K562 (cell line): ENCODE data around the gene LILRB3. TPM values are rescaled to one million over a fixed set of nuclear protein-coding genes. Genes with fewer than 3 reads are reported as not detected.

Experiments used
- ATAC-seq: fragments of 200-7000 bp; cut with Tn5 transposase; 3 replicates; pipeline ENCODE4 v1.9.1; 2020; ENCODE audit warnings: moderate library complexity
- BruUV-seq: library from RNA; stranded (reverse); fragments of 400-500 nt; replicated peaks from 2 replicates; lab custom pipeline; 2021; lab: Mats Ljungman, UMichigan
- CTCF ChIA-PET: fragments of 300-600 bp; formaldehyde crosslinking; extraction: SDS; loops from one replicate; lab custom pipeline; 2021; ENCODE audit warnings: low intra/inter-chr PET ratio; lab: Yijun Ruan, JAX
- POLR2A ChIA-PET: fragments of 300-600, 350-650 bp; sonication (Branson Sonifier 250); formaldehyde crosslinking; extraction: SDS; loops from one replicate; lab custom pipeline; 2021; ENCODE audit warnings: antibody characterized with exemption, inconsistent platforms; lab: Yijun Ruan, JAX
- DNase-seq, 4 experiments: peaks; one replicate each; pipeline versions ENCODE4 v3.0.0 to v3.0.0-alpha.2; 2011 to 2018; ENCODE audit warnings: low spot score in 3 of 4, mixed read lengths in 3 of 4; ENCODE audit errors: extremely low read depth in 1 of 4
- FAIRE-seq: peaks from 2 replicates; lab custom pipeline; 2011; peaks lifted over from hg19 to GRCh38; lab: Jason Lieb, UNC
- H2AFZ ChIP-seq: 2 replicates; pipeline ENCODE4 v1.6.0; 2011; ENCODE audit warnings: low read depth, low read length, control low read depth, inconsistent platforms
- H3K27ac ChIP-seq: fragments of 200-600 bp; 3 replicates; pipeline ENCODE4 v1.8.0; 2011; ENCODE audit warnings: low read depth, mild to moderate bottlenecking, control low read depth, inconsistent platforms, low read length, moderate library complexity, mixed read lengths; ENCODE audit errors: extremely low read depth
- H3K27me3 ChIP-seq, 2 experiments: fragments of 300-600 bp in 1 of 2; 2 replicates in 1 of 2; 3 replicates in 1 of 2; pipeline versions ENCODE4 v1.6.0 to v1.8.0; 2011; ENCODE audit warnings: inconsistent platforms in 2 of 2, low read length in 2 of 2, mild to moderate bottlenecking in 1 of 2, mixed read lengths in 1 of 2, moderate library complexity in 1 of 2; ENCODE audit not compliant: control insufficient read depth in 2 of 2, insufficient read depth in 2 of 2
- H3K36me3 ChIP-seq: fragments of 300-600 bp; 3 replicates; pipeline ENCODE4 v1.8.0; 2011; ENCODE audit warnings: mild to moderate bottlenecking, low read length, inconsistent platforms; ENCODE audit not compliant: control insufficient read depth, insufficient read depth
- H3K4me1 ChIP-seq, 2 experiments: fragments of 200-600 bp in 1 of 2; replicated peaks in 1 of 2; 2 replicates in 1 of 2; 3 replicates in 1 of 2; pipeline versions ENCODE4 v1.5.1 to v1.8.0; 2011; ENCODE audit warnings: inconsistent platforms in 2 of 2, low read length in 2 of 2, mild to moderate bottlenecking in 1 of 2, mixed read lengths in 1 of 2, moderate library complexity in 1 of 2; ENCODE audit not compliant: control insufficient read depth in 2 of 2, insufficient read depth in 2 of 2
- H3K4me2 ChIP-seq: 2 replicates; pipeline ENCODE4 v1.6.1; 2011; ENCODE audit warnings: low read length, control low read depth, inconsistent platforms, mixed read lengths; ENCODE audit not compliant: insufficient read depth
- H3K4me3 ChIP-seq: fragments of 200-600 bp; sonication (generic), shearing (Covaris generic); 2 replicates; pipeline ENCODE4 v1.5.1; 2016; ENCODE audit warnings: control low read depth, inconsistent platforms
- H3K79me2 ChIP-seq: fragments of 200-600 bp; 3 replicates; pipeline ENCODE4 v1.8.0; 2011; ENCODE audit warnings: low read length, inconsistent platforms; ENCODE audit not compliant: control insufficient read depth, insufficient read depth
- H3K9ac ChIP-seq, 2 experiments: 2 replicates each; pipeline versions ENCODE4 v1.6.0 to v1.6.1; 2011; ENCODE audit warnings: low read depth in 2 of 2, low read length in 2 of 2, control low read depth in 1 of 2, inconsistent platforms in 1 of 2, mild to moderate bottlenecking in 1 of 2, mixed read lengths in 1 of 2; ENCODE audit not compliant: insufficient read depth in 1 of 2
- H3K9me1 ChIP-seq: one replicate; pipeline ENCODE4 v1.6.0; 2011; ENCODE audit warnings: inconsistent platforms, mild to moderate bottlenecking, low read length, moderate library complexity; ENCODE audit not compliant: control insufficient read depth, insufficient read depth
- H3K9me3 ChIP-seq: replicated peaks from 2 replicates; pipeline ENCODE4 v1.5.1; 2011; ENCODE audit warnings: low read depth, low read length, inconsistent platforms; ENCODE audit not compliant: control insufficient read depth, insufficient read depth
- H4K20me1 ChIP-seq: replicated peaks from 2 replicates; pipeline ENCODE4 v1.6.1; 2011; ENCODE audit warnings: low read length, inconsistent platforms, mixed read lengths; ENCODE audit not compliant: control insufficient read depth, insufficient read depth
- SRSF3 ChIP-seq: fragments of 200-400 bp; formaldehyde crosslinking; IDR thresholded peaks from 2 replicates; pipeline ENCODE4 v1.6.1; 2016; ENCODE audit warnings: mild to moderate bottlenecking, low read length, moderate library complexity; ENCODE audit not compliant: insufficient read depth
- ZNF12 ChIP-seq: sonication (generic); formaldehyde crosslinking; IDR thresholded peaks from 2 replicates; pipeline ENCODE4 v1.4.0; 2020; ENCODE audit warnings: mild to moderate bottlenecking, missing genetic modification reagents
- WGBS: fragments of 100-300 bp; shearing (Covaris generic); methylation state at CpG from one replicate; pipeline ENCODE4 v1.1.6; 2016; ENCODE audit warnings: low coverage, mixed read lengths; ENCODE audit not compliant: insufficient coverage; ENCODE audit errors: missing lambda C conversion rate; 5-methylcytosine and 5-hydroxymethylcytosine counted together
- in situ Hi-C: fragments of 300-500 bp; cut with MboI; formaldehyde crosslinking; loops from 4 replicates; pipeline ENCODE4 v1.15.0; 2018; ENCODE audit warnings: inconsistent platforms, mixed read lengths
- intact Hi-C: fragments of 100-400 bp; cut with micrococcal nuclease; formaldehyde crosslinking; loops from 2 replicates; pipeline ENCODE4 v1.14.2; 2022
- polyA plus RNA-seq, 8 experiments: library from polyadenylated mRNA; depleted of rRNA in 4 of 8; stranded (reverse) in 5 of 8; unstranded in 3 of 8; fragments of >200 nt; fragmentation: Nextera tagmentation in 2 of 8; fragmentation: Illumina TruSeq in 1 of 8; extraction: Ambion mirVana in 2 of 8; extraction: Trizol in 1 of 8; gene quantifications; 2 replicates each; pipeline versions ENCODE4 v1.2.1 to v1.2.3, GENCODE V29; 2011 to 2014; ENCODE audit warnings: inconsistent platforms in 1 of 8, missing spikeins in 1 of 8
- total RNA-seq, 7 experiments: library from RNA; depleted of rRNA in 6 of 7; stranded (reverse); fragments of >200 nt in 6 of 7; fragmentation: Illumina TruSeq in 2 of 7; extraction: Trizol in 2 of 7; gene quantifications; 2 replicates each; pipeline versions ENCODE4 v1.2.1 to v1.2.3, GENCODE V29; 2011 to 2021; ENCODE audit warnings: low replicate concordance in 1 of 7

LILRB3 gene
- total and polyA plus RNA-seq, 9 of the 15 experiments (the other 6 are each of a cell fraction or from before 2014, with no cell fraction given), result 0.01 to 0.09 TPM; not detected in 7

- DNase-seq, result no peak
- Histone ChIP-seq H3K4me3 (peak overlapping the region; percentile 96), H4K20me1 (no peaks in the 10 kb centered on the region), H3K36me3 (peaks cover 46% of the 10 kb centered on the region), H3K4me2 (peak overlapping the region; percentile 96), H3K79me2 (peaks cover 44% of the 10 kb centered on the region), H3K9ac (peak overlapping the region; percentile 98 to 99), H3K27me3 (no peaks in the 10 kb centered on the region), H3K9me3 (no peaks in the 10 kb centered on the region), H3K4me1 (peaks cover 21 to 42% of the 10 kb centered on the region in 2 experiments), H3K9me1 (peaks cover 3% of the 10 kb centered on the region), H3K27ac (peak overlapping the region; percentile 100), H2AFZ (peak overlapping the region; percentile 98)
- ATAC-seq, result no peak
- in situ Hi-C loops, result no loop called here
- POLR2A ChIA-PET, result interaction anchor here (0.7 to 7.0 kb wide), 8 partner anchors 10 to 65 kb away, joined by 3 to 206 read pairs (median 8); partner anchors contain the start of genes CNOT3, RPS9 and TMC4
- WGBS, result 37% methylated on average over 17 of the region's 19 CpGs
- peak; percentile 84 for TF ChIP-seq ZNF12 (CRISPR knock-in tag)
- no peak for TF ChIP-seq SRSF3
- CTCF ChIA-PET, result interaction anchor here (0.7 kb wide), 1 partner anchor 13 kb away, joined by 4 read pairs; no protein-coding TSS in a partner anchor
- intact Hi-C loops, result no loop called here
- BruUV-seq, result no TSS peak
- no peak for FAIRE-seq
These were observed 30.9 kb downstream of the LILRB3 start for GRCh38 chr19:54191811-54192453.
